H1 (cell line): ENCODE results near the gene ABHD8. TPM values are rescaled to one million over a fixed set of nuclear protein-coding genes. Genes with fewer than 3 reads are reported as not detected.

Experiments used
- ASH2L ChIP-seq: fragments of 200-600, 300-600 bp; sonication (generic); IDR thresholded peaks from one replicate; pipeline ENCODE4 v1.7.1; 2017; ENCODE audit warnings: low read length
- CBX5 ChIP-seq: fragments of 300-800, 300-1000 bp; sonication (generic); IDR thresholded peaks from 2 replicates; pipeline ENCODE4 v1.7.1; 2016; ENCODE audit warnings: antibody characterized with exemption, low read length, low read depth
- CEBPB ChIP-seq: IDR thresholded peaks from 2 replicates; pipeline ENCODE4 v1.6.1; 2012; ENCODE audit warnings: low read depth, low read length
- CHD2 ChIP-seq: IDR thresholded peaks from 2 replicates; pipeline ENCODE4 v1.6.1; 2012; ENCODE audit warnings: low read length, improper control_type of control experiment
- E2F6 ChIP-seq: IDR thresholded peaks from 2 replicates; pipeline ENCODE4 v1.6.1; 2012; ENCODE audit warnings: inconsistent platforms
- EGR1 ChIP-seq: IDR thresholded peaks from 2 replicates; pipeline ENCODE4 v1.6.1; 2011; ENCODE audit warnings: low read depth, low read length, borderline replicate concordance
- FOSL1 ChIP-seq: IDR thresholded peaks from 2 replicates; pipeline ENCODE4 v1.6.1; 2011; ENCODE audit warnings: mild to moderate bottlenecking, low read depth, low read length, moderate library complexity; ENCODE audit not compliant: insufficient read depth
- GTF2F1 ChIP-seq: IDR thresholded peaks from 2 replicates; pipeline ENCODE4 v1.6.1; 2012; ENCODE audit warnings: low read depth, low read length, improper control_type of control experiment, borderline replicate concordance
- KDM1A ChIP-seq: fragments of 200-600, 300-600 bp; sonication (generic); IDR thresholded peaks from 2 replicates; pipeline ENCODE4 v1.7.1; 2016; ENCODE audit warnings: mild to moderate bottlenecking, low read length, borderline replicate concordance
- KDM5A ChIP-seq: fragments of 200-600 bp; IDR thresholded peaks from 2 replicates; pipeline ENCODE4 v1.7.1; 2012; ENCODE audit warnings: mild to moderate bottlenecking, low read length, inconsistent platforms, mixed read lengths
- MAFK ChIP-seq: IDR thresholded peaks from 2 replicates; pipeline ENCODE4 v1.6.1; 2012; ENCODE audit warnings: low read depth, mild to moderate bottlenecking, improper control_type of control experiment, low read length
- NRF1 ChIP-seq: IDR thresholded peaks from 2 replicates; pipeline ENCODE4 v1.6.1; 2011; ENCODE audit warnings: mild to moderate bottlenecking, low read depth, low read length, improper control_type of control experiment
- POLR2A ChIP-seq, 2 experiments: IDR thresholded peaks; 1 replicate in 1 of 2; 2 replicates in 1 of 2; pipeline ENCODE4 v1.6.1; 2011; ENCODE audit warnings: low read depth in 2 of 2, low read length in 2 of 2, mild to moderate bottlenecking in 2 of 2; ENCODE audit errors: control extremely low read depth in 1 of 2
- POU5F1 ChIP-seq: IDR thresholded peaks from 2 replicates; pipeline ENCODE4 v1.6.1; 2011; ENCODE audit warnings: low read depth, mild to moderate bottlenecking, low read length, moderate library complexity
- RNF2 ChIP-seq: fragments of 200-900, 300-1000 bp; sonication (generic); IDR thresholded peaks from 2 replicates; pipeline ENCODE4 v1.7.1; 2016; ENCODE audit warnings: borderline replicate concordance, low read depth, mild to moderate bottlenecking, antibody characterized with exemption, low read length; ENCODE audit not compliant: poor library complexity, severe bottlenecking; ENCODE audit errors: missing control alignments
- RXRA ChIP-seq: IDR thresholded peaks from 2 replicates; pipeline ENCODE4 v1.6.1; 2011; ENCODE audit warnings: low read depth, mild to moderate bottlenecking, low read length, moderate library complexity; ENCODE audit not compliant: insufficient read depth
- SIX5 ChIP-seq: IDR thresholded peaks from 2 replicates; pipeline ENCODE4 v1.6.1; 2011; ENCODE audit warnings: mild to moderate bottlenecking, low read depth, low read length
- SP4 ChIP-seq: IDR thresholded peaks from 2 replicates; pipeline ENCODE4 v1.6.1; 2012; ENCODE audit warnings: low read length, inconsistent platforms
- SUZ12 ChIP-seq: fragments of 200-600 bp; sonication (generic); IDR thresholded peaks from 2 replicates; pipeline ENCODE4 v1.6.1; 2012; ENCODE audit warnings: mild to moderate bottlenecking, inconsistent platforms, low read length, moderate library complexity, mixed read lengths
- TAF1 ChIP-seq: IDR thresholded peaks from 2 replicates; pipeline ENCODE4 v1.6.1; 2011; ENCODE audit warnings: mild to moderate bottlenecking, low read depth, low read length
- TEAD4 ChIP-seq: IDR thresholded peaks from 2 replicates; pipeline ENCODE4 v1.6.1; 2012; ENCODE audit warnings: low read depth, low read length, inconsistent platforms, mixed read lengths
- YY1 ChIP-seq: IDR thresholded peaks from 2 replicates; pipeline ENCODE4 v1.6.1; 2011; ENCODE audit warnings: low read depth, mild to moderate bottlenecking, low read length
- polyA plus RNA-seq, 7 experiments: library from polyadenylated mRNA; depleted of rRNA in 3 of 7; stranded (reverse) in 5 of 7; unstranded in 2 of 7; fragments of >200 nt in 5 of 7; fragments of 200-250 nt in 2 of 7; gene quantifications; 1 replicate in 5 of 7; 2 replicates in 1 of 7; 4 replicates in 1 of 7; pipeline versions ENCODE4 v1.2.1 to v1.2.3, GENCODE V29; 2011 to 2013; ENCODE audit warnings: missing spikeins in 2 of 7, mixed read lengths in 2 of 7
- total RNA-seq: library from RNA; stranded (reverse); fragmentation: NEBNext Ultra II Directional; extraction: Animal tissue kit (Norgen Biotek cat#: 25700); gene quantifications from 2 replicates; pipeline ENCODE4 v1.2.1, GENCODE V29; 2021
- TF ChIP-seq, protein P1 (sequence below): IDR thresholded peaks from 2 replicates; pipeline ENCODE4 v1.6.1; 2012; ENCODE audit warnings: inconsistent platforms

Gene ABHD8
- total and polyA plus RNA-seq, 2 of the 8 experiments (the other 6 are each of a cell fraction or from before 2014, with no cell fraction given) = 11.3 to 18.7 TPM

- TF ChIP-seq NRF1 (no peak), MAFK (no peak), SIX5 (peak; percentile 85), EGR1 (no peak), KDM5A (peak; percentile 98), SUZ12 (no peak), ASH2L (peak; percentile 42), TAF1 (peak; percentile 97), SP4 (no peak), GTF2F1 (no peak), POU5F1 (no peak), YY1 (peak; percentile 97), RNF2 (no peak), E2F6 (no peak), CBX5 (no peak), FOSL1 (no peak), CHD2 (peak; percentile 88), POLR2A (IDR thresholded peaks at IDR 0.05; ENCODE audit: control extremely low read depth in 1 of 2, low read depth in 2 of 2, low read length in 2 of 2) (peak; percentile 50 to 94), RXRA (no peak), CEBPB (no peak), TEAD4 (no peak), KDM1A (no peak)
- TF ChIP-seq, protein P1, sequence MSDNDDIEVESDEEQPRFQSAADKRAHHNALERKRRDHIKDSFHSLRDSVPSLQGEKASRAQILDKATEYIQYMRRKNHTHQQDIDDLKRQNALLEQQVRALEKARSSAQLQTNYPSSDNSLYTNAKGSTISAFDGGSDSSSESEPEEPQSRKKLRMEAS = no peak
- TF ChIP-seq, all 59 proteins: peak for 19
Measured at GRCh38 chr19:17266975-17267788, 36.0 kb downstream of the ABHD8 start, which contains the start of gene BABAM1 (continued).
